ENCODE results near the gene OPRPN. TPM values are rescaled to one million over a fixed set of nuclear protein-coding genes. Genes with fewer than 3 reads are reported as not detected.

The OPRPN gene
- total RNA-seq, 1 donor from 2014 or later = not detected

DNA sequence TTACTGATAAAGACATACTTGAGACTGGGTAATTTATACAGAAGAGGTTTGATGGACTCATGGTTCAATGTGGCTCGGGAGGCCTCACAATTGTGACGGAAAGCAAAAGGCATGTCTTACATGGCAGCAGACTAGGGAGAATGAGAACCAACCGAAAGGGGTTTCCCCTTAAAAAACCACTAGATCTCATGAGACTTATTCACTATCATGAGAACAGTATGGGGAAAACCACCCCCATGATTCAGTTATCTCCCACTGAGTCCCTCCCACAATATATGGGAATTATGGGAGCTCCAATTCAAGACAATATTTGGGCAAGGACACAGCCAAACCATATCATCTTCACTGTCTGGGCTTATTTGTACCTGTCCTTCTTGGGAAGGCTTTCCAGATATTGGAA, 51.5 kb downstream of the OPRPN start:
- Mint-ChIP-seq H3K4me3 (ENCODE audit: unreplicated experiment) (no peak overlapping the region), H3K36me3 (ENCODE audit: low read depth, unreplicated experiment) (no peaks in the 10 kb centered on the region), H3K4me1 (ENCODE audit: unreplicated experiment) (no peaks in the 10 kb centered on the region), H3K27me3 (ENCODE audit: unreplicated experiment) (peaks cover 2% of the 10 kb centered on the region), H3K9me3 (ENCODE audit: unreplicated experiment) (no peaks in the 10 kb centered on the region), H3K27ac (ENCODE audit: unreplicated experiment) (no peak overlapping the region)
- no peak for DNase-seq (ENCODE audit: low spot score)
- TF ChIP-seq, protein P1, sequence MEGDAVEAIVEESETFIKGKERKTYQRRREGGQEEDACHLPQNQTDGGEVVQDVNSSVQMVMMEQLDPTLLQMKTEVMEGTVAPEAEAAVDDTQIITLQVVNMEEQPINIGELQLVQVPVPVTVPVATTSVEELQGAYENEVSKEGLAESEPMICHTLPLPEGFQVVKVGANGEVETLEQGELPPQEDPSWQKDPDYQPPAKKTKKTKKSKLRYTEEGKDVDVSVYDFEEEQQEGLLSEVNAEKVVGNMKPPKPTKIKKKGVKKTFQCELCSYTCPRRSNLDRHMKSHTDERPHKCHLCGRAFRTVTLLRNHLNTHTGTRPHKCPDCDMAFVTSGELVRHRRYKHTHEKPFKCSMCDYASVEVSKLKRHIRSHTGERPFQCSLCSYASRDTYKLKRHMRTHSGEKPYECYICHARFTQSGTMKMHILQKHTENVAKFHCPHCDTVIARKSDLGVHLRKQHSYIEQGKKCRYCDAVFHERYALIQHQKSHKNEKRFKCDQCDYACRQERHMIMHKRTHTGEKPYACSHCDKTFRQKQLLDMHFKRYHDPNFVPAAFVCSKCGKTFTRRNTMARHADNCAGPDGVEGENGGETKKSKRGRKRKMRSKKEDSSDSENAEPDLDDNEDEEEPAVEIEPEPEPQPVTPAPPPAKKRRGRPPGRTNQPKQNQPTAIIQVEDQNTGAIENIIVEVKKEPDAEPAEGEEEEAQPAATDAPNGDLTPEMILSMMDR (IDR thresholded peaks at IDR 0.05; ENCODE audit: unreplicated experiment) = no peak

DNA sequence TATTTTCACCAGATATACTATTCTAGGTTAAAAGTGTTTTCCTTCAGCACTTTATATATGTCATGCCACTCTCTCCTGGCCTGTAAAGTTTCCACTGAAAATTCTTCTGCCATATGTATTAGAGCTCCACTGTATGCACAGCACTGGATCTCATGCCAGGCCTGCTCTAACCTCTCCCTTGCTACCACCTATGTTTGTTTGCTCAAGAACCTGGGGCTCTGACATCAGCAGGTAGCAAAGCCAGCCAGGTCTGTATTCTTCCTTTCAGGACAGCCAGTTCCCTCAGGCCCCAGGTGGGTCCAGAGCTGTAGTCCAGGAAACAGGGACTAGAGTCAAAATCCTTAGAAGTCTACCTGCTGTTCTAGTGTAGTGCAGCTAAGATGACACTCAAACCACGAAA, 55.2 kb downstream of the OPRPN start:
- H3K36me3 Mint-ChIP-seq (ENCODE audit: low read depth, unreplicated experiment) = no peaks in the 10 kb centered on the region
- TF ChIP-seq, protein P1 (IDR thresholded peaks at IDR 0.05; ENCODE audit: unreplicated experiment) = no peak
- H3K9me3 Mint-ChIP-seq (ENCODE audit: unreplicated experiment) = no peaks in the 10 kb centered on the region
- DNase-seq (ENCODE audit: low spot score) = no peak
- no peaks in the 10 kb centered on the region for H3K4me1 Mint-ChIP-seq (ENCODE audit: unreplicated experiment)
- no peak overlapping the region for H3K4me3 Mint-ChIP-seq (ENCODE audit: unreplicated experiment)
- peaks cover 2% of the 10 kb centered on the region for H3K27me3 Mint-ChIP-seq (ENCODE audit: unreplicated experiment)
- H3K27ac Mint-ChIP-seq (ENCODE audit: unreplicated experiment) = no peak overlapping the region

Other genes with a start within 250 kb of the OPRPN start
- gene PRR27, start 243.7 kb upstream of the OPRPN start, total RNA-seq (ENCODE audit: unreplicated experiment) = not detected
- not detected for gene ODAM, start 202.2 kb upstream of the OPRPN start, total RNA-seq (ENCODE audit: unreplicated experiment)
- gene FDCSP, start 171.8 kb upstream of the OPRPN start, total RNA-seq (ENCODE audit: unreplicated experiment) = not detected
- gene CSN3, start 155.3 kb upstream of the OPRPN start, total RNA-seq (ENCODE audit: unreplicated experiment) = not detected
- not detected for gene CABS1, start 63.0 kb upstream of the OPRPN start, total RNA-seq (ENCODE audit: unreplicated experiment)
- not detected for gene SMR3A, start 37.2 kb upstream of the OPRPN start, total RNA-seq (ENCODE audit: unreplicated experiment)
- 1.1 TPM for gene SMR3B, start 14.8 kb upstream of the OPRPN start, total RNA-seq (ENCODE audit: unreplicated experiment)
- not detected for gene MUC7, start 74.3 kb downstream of the OPRPN start, total RNA-seq (ENCODE audit: unreplicated experiment)
- gene AMTN, start 120.6 kb downstream of the OPRPN start, total RNA-seq (ENCODE audit: unreplicated experiment) = not detected
- gene AMBN, start 194.3 kb downstream of the OPRPN start, total RNA-seq (ENCODE audit: unreplicated experiment) = not detected
- 0.18 TPM for gene ENAM, start 230.8 kb downstream of the OPRPN start, total RNA-seq (ENCODE audit: unreplicated experiment)